OCI-LY7 (cell line): ENCODE results near the gene ANXA8L1. TPM values are rescaled to one million over a fixed set of nuclear protein-coding genes. Genes with fewer than 3 reads are reported as not detected.
"Not testable (repeated sequence)": the region's sequence is repeated elsewhere in the genome, so short reads cannot be mapped to it uniquely, and the experiment has no call there.

Experiments used
- BruUV-seq: library from RNA; stranded (reverse); fragments of 400-500 nt; replicated peaks from 2 replicates; lab custom pipeline; 2021; lab: Mats Ljungman, UMichigan
- CTCF ChIA-PET: fragments of 300-600 bp; sonication (Branson Sonifier 250); formaldehyde crosslinking; loops from one replicate; lab custom pipeline; 2022; ENCODE audit warnings: antibody characterized with exemption; ENCODE audit not compliant: unreplicated experiment; lab: Charles Lee
- POLR2A ChIA-PET: fragments of 300-600 bp; sonication (Branson Sonifier 250); formaldehyde crosslinking; loops from one replicate; lab custom pipeline; 2022; ENCODE audit warnings: antibody characterized with exemption; lab: Charles Lee
- DNase-seq: peaks from one replicate; pipeline ENCODE4 v3.0.0-alpha.2; 2015; ENCODE audit warnings: low spot score
- H2AFZ ChIP-seq: fragments of 200-600 bp; sonication (generic), shearing (Covaris generic); 2 replicates; pipeline ENCODE4 v1.6.1; 2014; ENCODE audit warnings: mild to moderate bottlenecking, antibody characterized with exemption, low read length, moderate library complexity
- H3K27ac ChIP-seq: fragments of 200-600 bp; sonication (generic); 2 replicates; pipeline ENCODE4 v1.5.1; 2014; ENCODE audit warnings: mixed run types, low read depth, mild to moderate bottlenecking, moderate library complexity, low read length, inconsistent platforms; ENCODE audit not compliant: poor library complexity, severe bottlenecking
- H3K36me3 ChIP-seq: fragments of 200-600 bp; sonication (generic); 2 replicates; pipeline ENCODE4 v1.6.1; 2014; ENCODE audit warnings: mild to moderate bottlenecking, antibody characterized with exemption, low read length, moderate library complexity, mixed read lengths; ENCODE audit not compliant: insufficient read depth
- H3K4me1 ChIP-seq: fragments of 200-600 bp; sonication (generic); 2 replicates; pipeline ENCODE4 v1.5.1; 2014; ENCODE audit warnings: mild to moderate bottlenecking, low read length; ENCODE audit not compliant: insufficient read depth, poor library complexity, severe bottlenecking
- H3K4me2 ChIP-seq: fragments of 200-600 bp; sonication (generic); 2 replicates; pipeline ENCODE4 v1.6.1; 2014; ENCODE audit warnings: mild to moderate bottlenecking, low read length
- H3K4me3 ChIP-seq: fragments of 200-600 bp; sonication (generic); 2 replicates; pipeline ENCODE4 v1.5.1; 2014; ENCODE audit warnings: mild to moderate bottlenecking, low read depth, low read length; ENCODE audit not compliant: poor library complexity, severe bottlenecking
- H3K79me2 ChIP-seq: fragments of 200-600 bp; sonication (generic); 2 replicates; pipeline ENCODE4 v1.6.1; 2016; ENCODE audit warnings: low read depth, mild to moderate bottlenecking, low read length, moderate library complexity, mixed read lengths; ENCODE audit not compliant: insufficient read depth
- H3K9me2 ChIP-seq: fragments of 200-600 bp; sonication (generic); 2 replicates; pipeline ENCODE4 v1.6.1; 2016; ENCODE audit warnings: mild to moderate bottlenecking, low read length, mixed read lengths; ENCODE audit not compliant: insufficient read depth
- H3K9me3 ChIP-seq: fragments of 200-600 bp; sonication (generic); 2 replicates; pipeline ENCODE4 v1.6.1; 2014; ENCODE audit warnings: mild to moderate bottlenecking, mixed run types, low read length, mixed read lengths
- H4K20me1 ChIP-seq: fragments of 200-600 bp; sonication (generic); 2 replicates; pipeline ENCODE4 v1.6.1; 2014; ENCODE audit warnings: mild to moderate bottlenecking, antibody characterized with exemption, low read length, moderate library complexity, mixed read lengths; ENCODE audit not compliant: insufficient read depth
- CTCF ChIP-seq: fragments of 200-600 bp; sonication (generic); conservative IDR thresholded peaks from 2 replicates; pipeline ENCODE4 v1.5.1; 2014; ENCODE audit warnings: mild to moderate bottlenecking, antibody characterized with exemption, low read length, moderate library complexity, mixed read lengths
- EZH2phosphoT487 ChIP-seq: fragments of 200-600 bp; sonication (generic); IDR thresholded peaks from 2 replicates; pipeline ENCODE4 v1.6.1; 2018; ENCODE audit warnings: low read depth, borderline replicate concordance, mild to moderate bottlenecking, mixed run types, antibody characterized with exemption, low read length, moderate library complexity, mixed read lengths
- intact Hi-C: fragments of 100-400 bp; cut with micrococcal nuclease; formaldehyde crosslinking; loops from one replicate; pipeline ENCODE4 v1.10.0; 2022; ENCODE audit not compliant: unreplicated experiment
- total RNA-seq, 2 experiments: library from RNA; depleted of rRNA in 1 of 2; stranded (reverse); fragments of >200 nt in 1 of 2; shearing (Covaris generic) in 1 of 2; gene quantifications; 2 replicates each; pipeline ENCODE4 v1.2.3, GENCODE V29; 2014 to 2022

ANXA8L1 gene
- total RNA-seq, 2 experiments from 2014 or later: not detected

- DNase-seq: no peak
- H3K36me3 ChIP-seq: no peaks in the 10 kb centered on the region
- no TSS peak for BruUV-seq
- no peaks in the 10 kb centered on the region for H3K9me3 ChIP-seq
- H3K79me2 ChIP-seq: no peaks in the 10 kb centered on the region
- no peaks in the 10 kb centered on the region for H4K20me1 ChIP-seq
- CTCF ChIA-PET: no interaction called here
- H3K9me2 ChIP-seq: no peaks in the 10 kb centered on the region
- POLR2A ChIA-PET: no interaction called here
- intact Hi-C loops: no loop called here
- no peak overlapping the region for H2AFZ ChIP-seq
- TF ChIP-seq CTCF: no peak
- TF ChIP-seq EZH2phosphoT487: no peak
- no peaks in the 10 kb centered on the region for H3K4me1 ChIP-seq
- no peak overlapping the region for H3K27ac ChIP-seq
- no peak overlapping the region for H3K4me3 ChIP-seq
- no peak overlapping the region for H3K4me2 ChIP-seq
These were observed 45.9 kb upstream of the ANXA8L1 start for GRCh38 chr10:46329690-46330016.

GRCh38 chr10:46330894-46331293 is 44.7 kb upstream of the ANXA8L1 start:
- no peaks in the 10 kb centered on the region for H3K9me2 ChIP-seq
- ChIA-PET CTCF (no interaction called here), POLR2A (no interaction called here)
- no peaks in the 10 kb centered on the region for H3K79me2 ChIP-seq
- no peak overlapping the region for H3K4me3 ChIP-seq
- no peaks in the 10 kb centered on the region for H4K20me1 ChIP-seq
- BruUV-seq: no TSS peak
- H3K9me3 ChIP-seq: no peaks in the 10 kb centered on the region
- no peak overlapping the region for H3K4me2 ChIP-seq
- no peak for TF ChIP-seq EZH2phosphoT487
- TF ChIP-seq CTCF: no peak
- DNase-seq: no peak
- no peak overlapping the region for H3K27ac ChIP-seq
- no peaks in the 10 kb centered on the region for H3K4me1 ChIP-seq
- intact Hi-C loops: no loop called here
- no peak overlapping the region for H2AFZ ChIP-seq
- no peaks in the 10 kb centered on the region for H3K36me3 ChIP-seq

- H4K20me1 ChIP-seq, H3K36me3 ChIP-seq, DNase-seq, H3K4me1 ChIP-seq, H3K9me3 ChIP-seq, POLR2A ChIA-PET, H3K4me3 ChIP-seq, CTCF ChIA-PET, intact Hi-C loops, H3K9me2 ChIP-seq, H3K79me2 ChIP-seq, H3K27ac ChIP-seq, H3K4me2 ChIP-seq, BruUV-seq, H2AFZ ChIP-seq: not testable (repeated sequence)
These were observed 10.1 kb upstream of the ANXA8L1 start for GRCh38 chr10:46365484-46365883.

GRCh38 chr10:46367209-46367608 is 8.4 kb upstream of the ANXA8L1 start:
- not testable (repeated sequence) for H2AFZ ChIP-seq

GRCh38 chr10:46367666-46368240 is 7.8 kb upstream of the ANXA8L1 start:
- DNase-seq, intact Hi-C loops, H3K36me3 ChIP-seq, BruUV-seq, CTCF ChIA-PET, POLR2A ChIA-PET, H3K9me3 ChIP-seq, H3K4me1 ChIP-seq, H3K4me3 ChIP-seq, H4K20me1 ChIP-seq, H3K79me2 ChIP-seq, H2AFZ ChIP-seq, H3K9me2 ChIP-seq, H3K27ac ChIP-seq, H3K4me2 ChIP-seq: not testable (repeated sequence)

More at GRCh38 chr10:46367209-46367608, 8.4 kb upstream of the ANXA8L1 start:
- H3K4me2 ChIP-seq, H3K4me1 ChIP-seq, DNase-seq, BruUV-seq, H3K27ac ChIP-seq, intact Hi-C loops, H3K9me3 ChIP-seq, H3K9me2 ChIP-seq, H3K36me3 ChIP-seq, H3K79me2 ChIP-seq, H3K4me3 ChIP-seq, H4K20me1 ChIP-seq, POLR2A ChIA-PET, CTCF ChIA-PET: not testable (repeated sequence)
